Caco-2 (cell line): ENCODE data around the gene UBE2D1. TPM values are rescaled to one million over a fixed set of nuclear protein-coding genes. Genes with fewer than 3 reads are reported as not detected.

ENCODE experiments used
- BruUV-seq: library from RNA; stranded (reverse); fragments of 400-500 nt; replicated peaks from 2 replicates; lab custom pipeline; 2021; lab: Mats Ljungman, UMichigan
- CTCF ChIA-PET: fragments of 300-600 bp; sonication (Branson Sonifier 250); formaldehyde crosslinking; loops from one replicate; lab custom pipeline; 2022; ENCODE audit warnings: antibody characterized with exemption; lab: Charles Lee
- POLR2A ChIA-PET: fragments of 300-600 bp; sonication (Branson Sonifier 250); formaldehyde crosslinking; loops from one replicate; lab custom pipeline; 2022; ENCODE audit warnings: antibody characterized with exemption; lab: Charles Lee
- DNase-seq, 2 experiments: peaks; one replicate each; pipeline versions ENCODE4 v3.0.0 to v3.0.0-alpha.2; 2020 to 2022
- H3K27me3 ChIP-seq: replicated peaks from 2 replicates; pipeline ENCODE4 v1.6.0; 2011; ENCODE audit warnings: low read length; ENCODE audit not compliant: control insufficient read depth, insufficient read depth
- H3K36me3 ChIP-seq: 2 replicates; pipeline ENCODE4 v1.5.1; 2011; ENCODE audit warnings: low read length; ENCODE audit not compliant: control insufficient read depth, insufficient read depth
- H3K4me1 ChIP-seq: fragments of 250-450 bp; sonication (Bioruptor Pico); 2 replicates; pipeline ENCODE4 v1.5.1; 2020; ENCODE audit warnings: mild to moderate bottlenecking
- H3K4me3 ChIP-seq: 2 replicates; pipeline ENCODE4 v1.5.1; 2011; ENCODE audit warnings: low read depth, mild to moderate bottlenecking, control low read depth, low read length
- H3K9me3 ChIP-seq: fragments of 250-450 bp; sonication (Bioruptor Pico); 2 replicates; pipeline ENCODE4 v1.5.1; 2020; ENCODE audit warnings: mild to moderate bottlenecking, moderate library complexity
- H3K27ac Mint-ChIP-seq: one replicate; pipeline ENCODE4 v1.8.0; 2022; ENCODE audit warnings: mixed read lengths; ENCODE audit not compliant: unreplicated experiment
- H3K27me3 Mint-ChIP-seq: one replicate; pipeline ENCODE4 v1.8.0; 2022; ENCODE audit warnings: mixed read lengths; ENCODE audit not compliant: insufficient read depth, unreplicated experiment
- H3K36me3 Mint-ChIP-seq: one replicate; pipeline ENCODE4 v1.8.0; 2022; ENCODE audit warnings: mild to moderate bottlenecking, mixed read lengths; ENCODE audit not compliant: insufficient read depth, unreplicated experiment
- H3K4me1 Mint-ChIP-seq: one replicate; pipeline ENCODE4 v1.8.0; 2022; ENCODE audit warnings: low read depth, mixed read lengths; ENCODE audit not compliant: unreplicated experiment
- H3K4me3 Mint-ChIP-seq: one replicate; pipeline ENCODE4 v1.8.0; 2022; ENCODE audit warnings: mild to moderate bottlenecking, moderate library complexity, mixed read lengths; ENCODE audit not compliant: unreplicated experiment
- H3K9me3 Mint-ChIP-seq: one replicate; pipeline ENCODE4 v1.8.0; 2022; ENCODE audit warnings: mixed read lengths; ENCODE audit not compliant: unreplicated experiment
- CTCF ChIP-seq, 2 experiments: fragments of 200-600 bp in 1 of 2; IDR thresholded peaks; 1 replicate in 1 of 2; 2 replicates in 1 of 2; pipeline versions ENCODE4 v1.5.1 to v1.8.0; 2011 to 2022; ENCODE audit warnings: antibody characterized with exemption in 1 of 2, control low read depth in 1 of 2, inconsistent platforms in 1 of 2, low read depth in 1 of 2, low read length in 1 of 2, mild to moderate bottlenecking in 1 of 2, moderate library complexity in 1 of 2; ENCODE audit not compliant: insufficient read depth in 1 of 2, severe bottlenecking in 1 of 2, unreplicated experiment in 1 of 2
- intact Hi-C: fragments of 100-400 bp; cut with micrococcal nuclease; formaldehyde crosslinking; loops from one replicate; pipeline ENCODE4 v1.10.0; 2022; ENCODE audit not compliant: unreplicated experiment
- total RNA-seq: library from RNA; stranded (reverse); gene quantifications from 2 replicates; pipeline ENCODE4 v1.2.3, GENCODE V29; 2022

UBE2D1 gene
- total RNA-seq, 1 experiment from 2014 or later: 39.7 TPM

GRCh38 chr10:58293989-58294388, 40.8 kb upstream of the UBE2D1 start:
- no peaks in the 10 kb centered on the region for H3K36me3 ChIP-seq
- Mint-ChIP-seq H3K4me1 (peaks cover 6% of the 10 kb centered on the region), H3K9me3 (no peaks in the 10 kb centered on the region), H3K36me3 (no peaks in the 10 kb centered on the region), H3K27ac (no peak overlapping the region), H3K4me3 (no peak overlapping the region), H3K27me3 (no peaks in the 10 kb centered on the region)
- no peak for DNase-seq
- ChIA-PET CTCF (no interaction called here), POLR2A (no interaction called here)
- no peak overlapping the region for H3K4me3 ChIP-seq
- intact Hi-C loops: no loop called here
- no peaks in the 10 kb centered on the region for H3K27me3 ChIP-seq
- no peaks in the 10 kb centered on the region for H3K9me3 ChIP-seq
- TF ChIP-seq CTCF (IDR thresholded peaks at IDR 0.05; ENCODE audit: insufficient read depth in 1 of 2, low read depth in 1 of 2, low read length in 1 of 2, severe bottlenecking in 1 of 2, unreplicated experiment in 1 of 2): no peak
- no TSS peak for BruUV-seq
- H3K4me1 ChIP-seq: no peaks in the 10 kb centered on the region

GRCh38 chr10:58299580-58299979, 35.2 kb upstream of the UBE2D1 start:
- peak; percentile 83 to 90 for DNase-seq
- POLR2A ChIA-PET: no interaction called here
- CTCF ChIA-PET: interaction anchor here (0.6 to 3.1 kb wide), 7 partner anchors 8 to 495 kb away, joined by 3 to 24 read pairs (median 3); partner anchors contain the start of gene TFAM
- no peaks in the 10 kb centered on the region for H3K36me3 ChIP-seq
- Mint-ChIP-seq H3K9me3 (no peaks in the 10 kb centered on the region), H3K27ac (no peak overlapping the region), H3K27me3 (no peaks in the 10 kb centered on the region), H3K4me1 (peaks cover 9% of the 10 kb centered on the region), H3K36me3 (no peaks in the 10 kb centered on the region), H3K4me3 (peak overlapping the region; percentile 37)
- H3K4me3 ChIP-seq: peak overlapping the region; percentile 3; the same call in 1 of the 2 replicates
- peak; percentile 97 to 99 for TF ChIP-seq CTCF (IDR thresholded peaks at IDR 0.05; ENCODE audit: insufficient read depth in 1 of 2, low read depth in 1 of 2, low read length in 1 of 2, severe bottlenecking in 1 of 2, unreplicated experiment in 1 of 2)
- H3K27me3 ChIP-seq: no peaks in the 10 kb centered on the region
- intact Hi-C loops: loop anchor here (1.0 to 5.0 kb wide), 6 partner anchors 36 to 342 kb away; partner anchors contain the start of genes BICC1, TFAM and UBE2D1
- peaks cover 10% of the 10 kb centered on the region for H3K4me1 ChIP-seq
- BruUV-seq: no TSS peak
- H3K9me3 ChIP-seq: no peaks in the 10 kb centered on the region

- DNase-seq: no peak
- no peak overlapping the region for H3K4me3 Mint-ChIP-seq
- intact Hi-C loops: no loop called here
- BruUV-seq: no TSS peak
- no peak for TF ChIP-seq CTCF (IDR thresholded peaks at IDR 0.05; ENCODE audit: insufficient read depth in 1 of 2, low read depth in 1 of 2, low read length in 1 of 2, severe bottlenecking in 1 of 2, unreplicated experiment in 1 of 2)
- Histone ChIP-seq H3K9me3 (no peaks in the 10 kb centered on the region), H3K4me1 (peaks cover 16% of the 10 kb centered on the region), H3K4me3 (no peak overlapping the region), H3K36me3 (no peaks in the 10 kb centered on the region), H3K27me3 (no peaks in the 10 kb centered on the region)
- no peak overlapping the region for H3K27ac Mint-ChIP-seq
- H3K9me3 Mint-ChIP-seq: no peaks in the 10 kb centered on the region
- POLR2A ChIA-PET: no interaction called here
- CTCF ChIA-PET: interaction anchor here (0.7 to 3.1 kb wide), 4 partner anchors 9 to 84 kb away, joined by 3 to 24 read pairs (median 3); partner anchors contain the start of gene TFAM
- peaks cover 11% of the 10 kb centered on the region for H3K4me1 Mint-ChIP-seq
- no peaks in the 10 kb centered on the region for H3K27me3 Mint-ChIP-seq
- no peaks in the 10 kb centered on the region for H3K36me3 Mint-ChIP-seq
These were observed 34.1 kb upstream of the UBE2D1 start for GRCh38 chr10:58300676-58301075.
